H9 (cell line): ENCODE data around the gene ASS1. TPM values are rescaled to one million over a fixed set of nuclear protein-coding genes. Genes with fewer than 3 reads are reported as not detected.

Source experiments
- DNase-seq: peaks from one replicate; pipeline ENCODE4 v3.0.0-alpha.2; 2017
- H2AFZ ChIP-seq: one replicate; pipeline ENCODE4 v1.6.1; 2013; ENCODE audit warnings: mild to moderate bottlenecking, low read length, control low read depth, moderate library complexity
- H2AK5ac ChIP-seq: 2 replicates; pipeline ENCODE4 v1.6.1; 2013; ENCODE audit warnings: low read length, control low read depth, mixed read lengths; ENCODE audit not compliant: insufficient read length
- H2BK120ac ChIP-seq: one replicate; pipeline ENCODE4 v1.6.1; 2013; ENCODE audit warnings: low read depth, mild to moderate bottlenecking, low read length, control low read depth, inconsistent platforms; ENCODE audit not compliant: poor library complexity, severe bottlenecking
- H2BK12ac ChIP-seq: 2 replicates; pipeline ENCODE4 v1.6.1; 2013; ENCODE audit warnings: low read length, control low read depth, mixed read lengths, low read depth; ENCODE audit not compliant: insufficient read length
- H2BK15ac ChIP-seq: 2 replicates; pipeline ENCODE4 v1.6.1; 2013; ENCODE audit warnings: low read depth, low read length, control low read depth
- H2BK20ac ChIP-seq: one replicate; pipeline ENCODE4 v1.6.1; 2013; ENCODE audit warnings: low read depth, mild to moderate bottlenecking, low read length, control low read depth, inconsistent platforms; ENCODE audit not compliant: poor library complexity, severe bottlenecking
- H2BK5ac ChIP-seq: 2 replicates; pipeline ENCODE4 v1.6.1; 2013; ENCODE audit warnings: low read length, control low read depth, mixed read lengths; ENCODE audit not compliant: insufficient read length
- H3K14ac ChIP-seq: 2 replicates; pipeline ENCODE4 v1.6.1; 2013; ENCODE audit warnings: low read length, control low read depth; ENCODE audit not compliant: insufficient read depth
- H3K18ac ChIP-seq: 2 replicates; pipeline ENCODE4 v1.6.1; 2013; ENCODE audit warnings: low read depth, mild to moderate bottlenecking, mixed read lengths, low read length, control low read depth; ENCODE audit not compliant: insufficient read length
- H3K23ac ChIP-seq: 2 replicates; pipeline ENCODE4 v1.6.1; 2013; ENCODE audit warnings: low read length, control low read depth, mixed read lengths, low read depth; ENCODE audit not compliant: insufficient read length
- H3K23me2 ChIP-seq: 2 replicates; pipeline ENCODE4 v1.6.1; 2013; ENCODE audit warnings: low read depth, mild to moderate bottlenecking, mixed read lengths, low read length, control low read depth; ENCODE audit not compliant: insufficient read length, poor library complexity, severe bottlenecking
- H3K27ac ChIP-seq: 2 replicates; pipeline ENCODE4 v1.5.1; 2013; ENCODE audit warnings: low read length, control low read depth, mixed read lengths, low read depth; ENCODE audit not compliant: insufficient read length
- H3K27me3 ChIP-seq: 2 replicates; pipeline ENCODE4 v1.6.1; 2013; ENCODE audit warnings: low read length, control low read depth, inconsistent platforms; ENCODE audit not compliant: insufficient read depth
- H3K4ac ChIP-seq: 2 replicates; pipeline ENCODE4 v1.6.1; 2013; ENCODE audit warnings: low read depth, mild to moderate bottlenecking, control low read depth, inconsistent platforms, low read length, moderate library complexity
- H3K4me1 ChIP-seq: 2 replicates; pipeline ENCODE4 v1.6.1; 2013; ENCODE audit warnings: low read length, control low read depth, inconsistent platforms; ENCODE audit not compliant: insufficient read depth
- H3K4me2 ChIP-seq: 2 replicates; pipeline ENCODE4 v1.6.1; 2013; ENCODE audit warnings: low read length, control low read depth, mixed read lengths; ENCODE audit not compliant: insufficient read length, insufficient read depth
- H3K56ac ChIP-seq: 2 replicates; pipeline ENCODE4 v1.6.1; 2013; ENCODE audit warnings: low read depth, mild to moderate bottlenecking, mixed read lengths, low read length, control low read depth; ENCODE audit not compliant: insufficient read length
- H3K79me1 ChIP-seq: 2 replicates; pipeline ENCODE4 v1.6.1; 2013; ENCODE audit warnings: low read depth, mild to moderate bottlenecking, moderate library complexity, low read length, control low read depth, inconsistent platforms; ENCODE audit not compliant: insufficient read depth, poor library complexity, severe bottlenecking
- H3K79me2 ChIP-seq: 2 replicates; pipeline ENCODE4 v1.6.1; 2013; ENCODE audit warnings: low read length, control low read depth, inconsistent platforms; ENCODE audit not compliant: insufficient read depth
- H3K9ac ChIP-seq: 2 replicates; pipeline ENCODE4 v1.6.1; 2013; ENCODE audit warnings: low read length, control low read depth, mixed read lengths; ENCODE audit not compliant: insufficient read length; ENCODE audit errors: extremely low read depth
- H3K9me3 ChIP-seq: one replicate; pipeline ENCODE4 v1.6.1; 2013; ENCODE audit warnings: low read depth, low read length, inconsistent platforms; ENCODE audit not compliant: control insufficient read depth
- H3T11ph ChIP-seq: one replicate; pipeline ENCODE4 v1.6.1; 2013; ENCODE audit warnings: mild to moderate bottlenecking, low read length, control low read depth, inconsistent platforms
- H4K20me1 ChIP-seq: one replicate; pipeline ENCODE4 v1.6.1; 2013; ENCODE audit not compliant: control insufficient read depth, insufficient read length, insufficient read depth
- H4K5ac ChIP-seq: 2 replicates; pipeline ENCODE4 v1.6.1; 2013; ENCODE audit warnings: low read depth, mild to moderate bottlenecking, mixed read lengths, low read length, control low read depth; ENCODE audit not compliant: insufficient read length
- H4K8ac ChIP-seq: replicated peaks from 2 replicates; pipeline ENCODE4 v1.6.1; 2013; ENCODE audit warnings: low read length, control low read depth, mixed read lengths, low read depth; ENCODE audit not compliant: insufficient read length
- H4K91ac ChIP-seq: 2 replicates; pipeline ENCODE4 v1.6.1; 2013; ENCODE audit warnings: low read depth, mild to moderate bottlenecking, moderate library complexity, mixed read lengths, low read length, control low read depth; ENCODE audit not compliant: insufficient read length
- H3K27ac Mint-ChIP-seq, 3 experiments: 2 replicates in 2 of 3; 3 replicates in 1 of 3; pipeline ENCODE4 v1.8.0; 2020 to 2021; ENCODE audit warnings: mixed read lengths in 3 of 3, mild to moderate bottlenecking in 1 of 3, moderate library complexity in 1 of 3
- H3K27me3 Mint-ChIP-seq: 2 replicates; pipeline ENCODE4 v1.8.0; 2021; ENCODE audit warnings: low read depth, mild to moderate bottlenecking, moderate library complexity, mixed read lengths
- H3K36me3 Mint-ChIP-seq, 3 experiments: 2 replicates in 2 of 3; 3 replicates in 1 of 3; pipeline ENCODE4 v1.8.0; 2020 to 2021; ENCODE audit warnings: low read depth in 3 of 3, mixed read lengths in 3 of 3; ENCODE audit not compliant: insufficient read depth in 1 of 3
- H3K4me1 Mint-ChIP-seq, 2 experiments: 2 replicates each; pipeline ENCODE4 v1.8.0; 2020; ENCODE audit warnings: mixed read lengths in 2 of 2
- H3K4me3 Mint-ChIP-seq, 2 experiments: 2 replicates in 1 of 2; 3 replicates in 1 of 2; pipeline ENCODE4 v1.8.0; 2020 to 2021; ENCODE audit warnings: mild to moderate bottlenecking in 2 of 2, mixed read lengths in 2 of 2, moderate library complexity in 1 of 2
- H3K9me3 Mint-ChIP-seq, 2 experiments: 2 replicates in 1 of 2; 3 replicates in 1 of 2; pipeline ENCODE4 v1.8.0; 2020; ENCODE audit warnings: mild to moderate bottlenecking in 2 of 2, mixed read lengths in 2 of 2, moderate library complexity in 1 of 2
- CTCF ChIP-seq: fragments of 200-600 bp; sonication (generic); conservative IDR thresholded peaks from 3 replicates; pipeline ENCODE4 v1.8.0; 2021; ENCODE audit warnings: antibody characterized with exemption, mild to moderate bottlenecking
- WGBS: extraction: QIAGEN DNeasy Blood & Tissue Kit; methylation state at CpG from one replicate; pipeline ENCODE4 v1.1.7; 2013; ENCODE audit warnings: missing lambda C conversion rate, low lambda C conversion rate, mixed read lengths; ENCODE audit not compliant: insufficient read length; ENCODE audit errors: extremely low coverage; 5-methylcytosine and 5-hydroxymethylcytosine counted together
- total RNA-seq: library from RNA; stranded (reverse); gene quantifications from 2 replicates; pipeline ENCODE4 v1.2.1, GENCODE V29; 2021

The ASS1 gene
- total RNA-seq, 1 experiment from 2014 or later, result 118 TPM

GRCh38 chr9:130407916-130408663 lies 36.7 kb upstream of the ASS1 start:
- TF ChIP-seq CTCF, result no peak

More at GRCh38 chr9:130407916-130408663, 36.7 kb upstream of the ASS1 start:
- no peak overlapping the region for H4K91ac ChIP-seq
- H3T11ph ChIP-seq, result no peak overlapping the region
- no peaks in the 10 kb centered on the region for H3K9me3 ChIP-seq
- no peaks in the 10 kb centered on the region for H4K20me1 ChIP-seq
- H4K8ac ChIP-seq, result no peak overlapping the region
- H3K79me1 ChIP-seq, result no peaks in the 10 kb centered on the region
- no peaks in the 10 kb centered on the region for H3K27me3 ChIP-seq
- H2BK15ac ChIP-seq, result no peak overlapping the region
- no peak overlapping the region for H3K27ac ChIP-seq
- no peak overlapping the region for H3K9ac ChIP-seq
- H3K27ac Mint-ChIP-seq, result no peak overlapping the region
- H3K36me3 Mint-ChIP-seq, result peaks cover 0 to 8% (median 0%) of the 10 kb centered on the region in 3 experiments; a peak in 3 of 7 replicates
- no peak for DNase-seq
- H3K23me2 ChIP-seq, result no peaks in the 10 kb centered on the region
- H3K18ac ChIP-seq, result no peak overlapping the region
- no peak overlapping the region for H2AK5ac ChIP-seq
- no peak overlapping the region for H2BK20ac ChIP-seq
- no peak overlapping the region for H3K4me2 ChIP-seq
- no peaks in the 10 kb centered on the region for H3K79me2 ChIP-seq
- no peak overlapping the region for H2BK12ac ChIP-seq
- no peaks in the 10 kb centered on the region for H3K4me1 ChIP-seq
- H4K5ac ChIP-seq, result no peak overlapping the region
- H3K14ac ChIP-seq, result no peak overlapping the region
- H3K56ac ChIP-seq, result no peak overlapping the region
- no peak overlapping the region for H2BK120ac ChIP-seq
- H3K4me3 Mint-ChIP-seq, result no peak overlapping the region
- H3K23ac ChIP-seq, result no peak overlapping the region
- H3K4ac ChIP-seq, result no peak overlapping the region
- H3K9me3 Mint-ChIP-seq, result no peaks in the 10 kb centered on the region; a peak in 1 of 5 replicates
- H2AFZ ChIP-seq, result no peak overlapping the region
- no peak overlapping the region for H2BK5ac ChIP-seq
- H3K4me1 Mint-ChIP-seq, result no peaks in the 10 kb centered on the region
- WGBS, result no CpG with 5 or more reads among the region's 9 CpGs
- H3K27me3 Mint-ChIP-seq, result no peaks in the 10 kb centered on the region; the same call in 1 of the 2 replicates
